Uterus (tissue), 2 donors: ENCODE measurements around the gene N4BP2L2.

Experiments used
- POLR2A ChIP-seq, 2 donors: fragments of 450-650 bp; IDR thresholded peaks; one replicate each; pipeline ENCODE4 v1.6.1; 2016; ENCODE audit warnings: antibody characterized with exemption in 2 of 2, mild to moderate bottlenecking in 1 of 2, moderate library complexity in 1 of 2
- TF ChIP-seq, protein P1 (sequence below), 4 experiments: fragments of 200-600 bp in 2 of 4; fragments of 450-650 bp in 2 of 4; sonication (generic) in 2 of 4; IDR thresholded peaks; one replicate each; pipeline ENCODE4 v1.5.1; 2016 to 2019; ENCODE audit warnings: antibody characterized with exemption in 4 of 4, mild to moderate bottlenecking in 2 of 4, moderate library complexity in 1 of 4

- TF ChIP-seq POLR2A (IDR thresholded peaks at IDR 0.05) = no peak
- TF ChIP-seq, protein P1, sequence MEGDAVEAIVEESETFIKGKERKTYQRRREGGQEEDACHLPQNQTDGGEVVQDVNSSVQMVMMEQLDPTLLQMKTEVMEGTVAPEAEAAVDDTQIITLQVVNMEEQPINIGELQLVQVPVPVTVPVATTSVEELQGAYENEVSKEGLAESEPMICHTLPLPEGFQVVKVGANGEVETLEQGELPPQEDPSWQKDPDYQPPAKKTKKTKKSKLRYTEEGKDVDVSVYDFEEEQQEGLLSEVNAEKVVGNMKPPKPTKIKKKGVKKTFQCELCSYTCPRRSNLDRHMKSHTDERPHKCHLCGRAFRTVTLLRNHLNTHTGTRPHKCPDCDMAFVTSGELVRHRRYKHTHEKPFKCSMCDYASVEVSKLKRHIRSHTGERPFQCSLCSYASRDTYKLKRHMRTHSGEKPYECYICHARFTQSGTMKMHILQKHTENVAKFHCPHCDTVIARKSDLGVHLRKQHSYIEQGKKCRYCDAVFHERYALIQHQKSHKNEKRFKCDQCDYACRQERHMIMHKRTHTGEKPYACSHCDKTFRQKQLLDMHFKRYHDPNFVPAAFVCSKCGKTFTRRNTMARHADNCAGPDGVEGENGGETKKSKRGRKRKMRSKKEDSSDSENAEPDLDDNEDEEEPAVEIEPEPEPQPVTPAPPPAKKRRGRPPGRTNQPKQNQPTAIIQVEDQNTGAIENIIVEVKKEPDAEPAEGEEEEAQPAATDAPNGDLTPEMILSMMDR (IDR thresholded peaks at IDR 0.05) = no peak
These were observed 135.5 kb downstream of the N4BP2L2 start for GRCh38 chr13:32403108-32403507.
